Activated naive CD4-positive, alpha-beta T cell treated with anti-CD3 and anti-CD28 coated beads, Interleukin-2, amount 10 ng/mL, durations not matched to agents 7 days and 5 days (primary cell): ENCODE results near the gene TUBA3D.
"Not testable (repeated sequence)": the region's sequence is repeated elsewhere in the genome, so short reads cannot be mapped to it uniquely, and the experiment has no call there.

Experiments
- CTCF ChIA-PET: fragments of 350-600 bp; sonication (Branson Sonifier 250); formaldehyde crosslinking; loops from one replicate; lab custom pipeline; 2021; ENCODE audit warnings: antibody characterized with exemption; lab: Charles Lee
- DNase-seq: peaks from one replicate; pipeline ENCODE4 v3.0.0-alpha.2; 2020
- H3K27ac Mint-ChIP-seq: one replicate; pipeline ENCODE4 v1.8.0; 2021; ENCODE audit warnings: mild to moderate bottlenecking, moderate library complexity, mixed read lengths
- H3K27me3 Mint-ChIP-seq: one replicate; pipeline ENCODE4 v1.8.0; 2021; ENCODE audit warnings: mild to moderate bottlenecking, mixed read lengths
- H3K36me3 Mint-ChIP-seq: one replicate; pipeline ENCODE4 v1.8.0; 2021; ENCODE audit warnings: mixed read lengths
- H3K4me1 Mint-ChIP-seq: one replicate; pipeline ENCODE4 v1.8.0; 2021; ENCODE audit warnings: mixed read lengths
- H3K4me3 Mint-ChIP-seq: one replicate; pipeline ENCODE4 v1.8.0; 2021; ENCODE audit warnings: mild to moderate bottlenecking, moderate library complexity, mixed read lengths
- H3K9me3 Mint-ChIP-seq: one replicate; pipeline ENCODE4 v1.8.0; 2021; ENCODE audit warnings: mixed read lengths

TUBA3D gene

DNA sequence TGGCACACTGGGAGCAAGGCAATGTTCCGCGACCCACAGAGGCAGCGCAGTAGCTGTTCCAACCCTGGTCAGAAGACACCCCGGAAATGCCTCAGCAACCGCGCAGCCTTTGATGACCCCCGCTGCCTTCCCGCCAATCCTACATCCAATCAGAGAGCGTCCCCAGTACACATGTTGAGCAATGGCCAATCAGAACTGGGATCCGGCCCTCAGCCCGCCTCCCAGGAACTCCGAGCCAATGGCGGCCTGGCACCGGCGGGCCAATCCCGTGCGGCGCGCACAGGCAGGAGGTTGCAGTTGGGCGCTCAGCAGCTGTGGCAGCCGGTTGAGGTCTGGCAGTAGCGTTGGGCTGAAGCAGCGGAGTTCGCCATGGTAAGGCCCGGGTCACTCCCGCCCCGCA is at the start of gene TUBA3D:
TUBA3D (plus strand) TSS at position 289 of the 400 bp plus-strand sequence; CDS start at position 370, 81 bp downstream.
- peaks cover 16% of the 10 kb centered on the region for H3K36me3 Mint-ChIP-seq
- no peak within 1 kb of the TSS for H3K27ac Mint-ChIP-seq
- no peak for DNase-seq
- H3K27me3 Mint-ChIP-seq, result no peaks in the 10 kb centered on the region
- CTCF ChIA-PET, result no interaction called here
- H3K9me3 Mint-ChIP-seq, result no peaks in the 10 kb centered on the region
- H3K4me1 Mint-ChIP-seq, result no peaks in the 10 kb centered on the region
- no peak within 1 kb of the TSS for H3K4me3 Mint-ChIP-seq

- H3K27ac Mint-ChIP-seq, result no peak overlapping the region
- H3K4me1 Mint-ChIP-seq, result peaks cover 11% of the 10 kb centered on the region
- DNase-seq, result no peak
- no peaks in the 10 kb centered on the region for H3K36me3 Mint-ChIP-seq
- H3K9me3 Mint-ChIP-seq, result no peaks in the 10 kb centered on the region
- peaks cover 83% of the 10 kb centered on the region for H3K27me3 Mint-ChIP-seq
- CTCF ChIA-PET, result interaction anchor here (1.1 kb wide), 1 partner anchor 66 kb away, joined by 3 read pairs; the partner anchor contains the start of gene MZT2A
- H3K4me3 Mint-ChIP-seq, result no peak overlapping the region
Measured at GRCh38 chr2:131426727-131427126, 49.2 kb upstream of the TUBA3D start.

- Mint-ChIP-seq H3K4me3 (no peak overlapping the region), H3K36me3 (no peaks in the 10 kb centered on the region), H3K27ac (no peak overlapping the region), H3K4me1 (peaks cover 3% of the 10 kb centered on the region), H3K9me3 (no peaks in the 10 kb centered on the region), H3K27me3 (peaks cover 60% of the 10 kb centered on the region)
- DNase-seq, result no peak
- CTCF ChIA-PET, result no interaction called here
Measured at GRCh38 chr2:131431336-131431735, 44.6 kb upstream of the TUBA3D start.

GRCh38 chr2:131440742-131441468 is 35.0 kb upstream of the TUBA3D start:
- H3K27me3 Mint-ChIP-seq, DNase-seq, H3K9me3 Mint-ChIP-seq, H3K27ac Mint-ChIP-seq, CTCF ChIA-PET, H3K36me3 Mint-ChIP-seq, H3K4me3 Mint-ChIP-seq, H3K4me1 Mint-ChIP-seq: not testable (repeated sequence)

- CTCF ChIA-PET, result not testable (repeated sequence)
Measured at GRCh38 chr2:131444736-131445514, 31.0 kb upstream of the TUBA3D start.

DNA sequence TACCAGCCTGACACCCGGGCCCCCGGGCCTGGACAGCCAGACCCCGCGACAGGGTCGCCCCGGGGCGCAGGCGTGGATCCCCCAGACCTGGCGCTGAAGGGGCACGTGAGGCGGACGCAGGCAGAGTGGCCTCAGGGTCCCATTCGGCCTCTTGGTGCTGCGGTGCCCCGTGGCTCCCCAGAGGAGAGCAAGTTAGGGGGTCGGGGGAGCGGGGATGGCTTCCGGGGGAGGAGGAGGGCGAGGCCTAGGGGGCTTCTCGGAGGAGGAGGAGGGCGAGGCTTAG is 30.5 kb upstream of the TUBA3D start:
- CTCF ChIA-PET, H3K9me3 Mint-ChIP-seq, H3K4me3 Mint-ChIP-seq, H3K4me1 Mint-ChIP-seq, H3K27ac Mint-ChIP-seq, H3K36me3 Mint-ChIP-seq, DNase-seq: not testable (repeated sequence)
- H3K27me3 Mint-ChIP-seq, result peaks cover 12% of the 10 kb centered on the region

More at GRCh38 chr2:131444736-131445514, 31.0 kb upstream of the TUBA3D start:
- H3K4me3 Mint-ChIP-seq, H3K4me1 Mint-ChIP-seq, H3K27ac Mint-ChIP-seq, H3K9me3 Mint-ChIP-seq, H3K36me3 Mint-ChIP-seq, DNase-seq: not testable (repeated sequence)
- H3K27me3 Mint-ChIP-seq, result peaks cover 12% of the 10 kb centered on the region

GRCh38 chr2:131445896-131446295 is 30.0 kb upstream of the TUBA3D start:
- H3K9me3 Mint-ChIP-seq, result no peaks in the 10 kb centered on the region

DNA sequence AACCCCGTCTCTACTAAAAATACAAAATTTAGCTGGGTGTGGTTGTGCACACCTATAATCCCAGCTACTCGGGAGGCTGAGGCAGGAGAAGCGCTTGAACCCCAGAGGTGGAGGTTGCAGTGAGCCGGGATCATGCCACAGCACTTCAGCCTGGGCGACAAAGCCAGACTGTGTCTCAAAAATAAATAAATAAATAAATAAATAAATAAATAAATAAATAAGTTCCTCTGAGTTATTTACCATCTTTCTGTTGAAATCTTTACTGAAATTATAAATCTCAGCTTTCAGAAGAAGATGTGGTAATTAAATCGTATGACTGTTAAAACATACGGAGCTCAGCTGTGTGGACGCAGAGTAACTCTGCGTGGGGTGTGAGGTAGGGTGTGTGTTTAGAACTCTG is 27.9 kb upstream of the TUBA3D start:
- H3K4me1 Mint-ChIP-seq, H3K4me3 Mint-ChIP-seq, DNase-seq, CTCF ChIA-PET, H3K9me3 Mint-ChIP-seq, H3K27me3 Mint-ChIP-seq, H3K36me3 Mint-ChIP-seq, H3K27ac Mint-ChIP-seq: not testable (repeated sequence)

More at GRCh38 chr2:131445896-131446295, 30.0 kb upstream of the TUBA3D start:
- CTCF ChIA-PET, result no interaction called here
- no peak overlapping the region for H3K27ac Mint-ChIP-seq
- H3K36me3 Mint-ChIP-seq, result no peaks in the 10 kb centered on the region
- DNase-seq, result no peak
- H3K4me1 Mint-ChIP-seq, result no peaks in the 10 kb centered on the region
- H3K4me3 Mint-ChIP-seq, result no peak overlapping the region
- peaks cover 12% of the 10 kb centered on the region for H3K27me3 Mint-ChIP-seq

- H3K9me3 Mint-ChIP-seq, H3K36me3 Mint-ChIP-seq, H3K27ac Mint-ChIP-seq, H3K27me3 Mint-ChIP-seq, DNase-seq, CTCF ChIA-PET, H3K4me3 Mint-ChIP-seq, H3K4me1 Mint-ChIP-seq: not testable (repeated sequence)
Measured at GRCh38 chr2:131451265-131451949, 24.5 kb upstream of the TUBA3D start.

GRCh38 chr2:131454914-131455313 is 21.0 kb upstream of the TUBA3D start:
- H3K27ac Mint-ChIP-seq, DNase-seq, H3K27me3 Mint-ChIP-seq, H3K4me3 Mint-ChIP-seq, H3K36me3 Mint-ChIP-seq, H3K9me3 Mint-ChIP-seq, CTCF ChIA-PET: not testable (repeated sequence)
- H3K4me1 Mint-ChIP-seq, result peaks cover 12% of the 10 kb centered on the region

DNA sequence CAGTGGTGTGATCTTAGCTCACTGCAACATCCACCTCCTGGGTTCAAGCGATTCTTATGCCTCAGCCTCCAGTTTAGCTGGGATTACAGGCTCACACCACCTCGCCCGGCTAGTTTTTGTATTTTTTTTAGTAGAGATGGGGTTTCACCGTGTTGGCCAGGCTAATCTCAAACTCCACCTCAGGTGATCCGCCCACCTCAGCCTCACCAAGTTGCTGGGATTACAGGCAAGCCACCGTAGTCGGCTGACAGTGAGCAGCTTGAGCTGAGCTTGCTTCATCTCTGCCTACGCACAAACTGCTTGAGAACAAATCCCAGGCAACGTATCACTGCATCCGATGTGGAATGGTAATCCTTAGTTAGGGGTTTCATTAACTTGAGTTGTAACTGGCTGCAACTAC is 8.2 kb upstream of the TUBA3D start:
- H3K4me3 Mint-ChIP-seq, H3K27ac Mint-ChIP-seq, H3K9me3 Mint-ChIP-seq, H3K4me1 Mint-ChIP-seq, H3K36me3 Mint-ChIP-seq, CTCF ChIA-PET, DNase-seq, H3K27me3 Mint-ChIP-seq: not testable (repeated sequence)

- not testable (repeated sequence) for H3K4me1 Mint-ChIP-seq
Measured at GRCh38 chr2:131470944-131471343, 5.0 kb upstream of the TUBA3D start.

DNA sequence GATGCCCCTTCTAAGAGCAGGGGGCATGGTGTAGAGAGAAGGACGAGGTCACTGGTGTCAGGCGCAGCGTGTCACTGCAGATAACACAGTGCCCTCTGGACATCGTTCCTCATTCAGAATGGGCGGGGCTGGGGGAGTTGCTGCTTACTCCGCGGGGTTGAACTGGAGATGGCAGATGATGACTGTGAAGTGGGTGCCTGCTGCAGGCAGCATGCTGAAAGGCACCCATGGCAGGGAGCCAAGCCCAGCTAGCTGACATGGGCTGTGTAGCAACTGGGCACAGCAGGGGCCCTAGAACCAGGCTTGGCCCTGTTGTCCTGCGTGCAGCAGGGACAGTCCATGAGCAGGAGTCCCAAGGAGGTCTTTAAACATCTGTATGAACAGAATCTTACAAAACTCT is 4.3 kb upstream of the TUBA3D start:
- H3K4me1 Mint-ChIP-seq, H3K27me3 Mint-ChIP-seq, H3K4me3 Mint-ChIP-seq, H3K9me3 Mint-ChIP-seq, CTCF ChIA-PET, DNase-seq, H3K27ac Mint-ChIP-seq: not testable (repeated sequence)
- H3K36me3 Mint-ChIP-seq, result peaks cover 12% of the 10 kb centered on the region

More at GRCh38 chr2:131470944-131471343, 5.0 kb upstream of the TUBA3D start:
- DNase-seq, H3K9me3 Mint-ChIP-seq, H3K27me3 Mint-ChIP-seq, H3K27ac Mint-ChIP-seq, H3K36me3 Mint-ChIP-seq, H3K4me3 Mint-ChIP-seq, CTCF ChIA-PET: not testable (repeated sequence)

DNA sequence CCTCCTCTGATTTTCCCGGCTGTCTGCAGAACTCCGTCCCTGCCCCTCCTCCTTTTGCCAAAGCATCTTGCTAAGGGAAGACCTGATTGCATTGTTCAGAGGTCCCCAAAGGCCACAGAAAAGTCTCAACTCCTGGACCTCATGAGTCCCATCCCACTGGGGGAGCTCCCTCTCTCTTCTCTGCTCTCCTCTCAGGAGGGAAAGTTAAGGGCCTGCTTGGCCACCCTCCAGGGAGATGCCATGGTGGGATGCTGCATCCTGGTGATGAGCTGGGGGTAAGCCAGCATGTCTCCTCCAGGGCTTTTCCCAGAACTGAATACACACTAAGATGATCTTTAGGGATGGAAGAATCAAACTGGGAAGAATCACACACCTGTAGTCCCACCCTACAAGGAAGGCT is 2.7 kb upstream of the TUBA3D start:
- H3K4me3 Mint-ChIP-seq, DNase-seq, H3K9me3 Mint-ChIP-seq, H3K4me1 Mint-ChIP-seq, H3K27ac Mint-ChIP-seq, H3K27me3 Mint-ChIP-seq, CTCF ChIA-PET: not testable (repeated sequence)
- H3K36me3 Mint-ChIP-seq, result peaks cover 13% of the 10 kb centered on the region
